Type B pancreatic cell (in vitro differentiated cells): ENCODE measurements around the gene WDHD1. TPM values are rescaled to one million over a fixed set of nuclear protein-coding genes. Genes with fewer than 3 reads are reported as not detected.

Experiments
- DNase-seq: peaks from one replicate; pipeline ENCODE4 v3.0.0; 2021; ENCODE audit warnings: mixed read lengths; ENCODE audit not compliant: unreplicated experiment; ENCODE audit errors: extremely low spot score
- H3K27ac Mint-ChIP-seq: 2 replicates; pipeline ENCODE4 v1.8.0; 2021; ENCODE audit warnings: mild to moderate bottlenecking, mixed read lengths
- H3K27me3 Mint-ChIP-seq: 2 replicates; pipeline ENCODE4 v1.8.0; 2021; ENCODE audit warnings: mixed read lengths
- H3K36me3 Mint-ChIP-seq: 2 replicates; pipeline ENCODE4 v1.8.0; 2021; ENCODE audit warnings: mixed read lengths
- H3K4me1 Mint-ChIP-seq: one replicate; pipeline ENCODE4 v1.8.0; 2021; ENCODE audit warnings: mixed read lengths; ENCODE audit not compliant: unreplicated experiment
- H3K4me3 Mint-ChIP-seq: 2 replicates; pipeline ENCODE4 v1.8.0; 2021; ENCODE audit warnings: mild to moderate bottlenecking, mixed read lengths
- H3K9me3 Mint-ChIP-seq: 2 replicates; pipeline ENCODE4 v1.8.0; 2021; ENCODE audit warnings: mixed read lengths
- CTCF ChIP-seq: fragments of 200-600 bp; sonication (generic); conservative IDR thresholded peaks from 2 replicates; pipeline ENCODE4 v1.5.0; 2021; ENCODE audit warnings: antibody characterized with exemption, mild to moderate bottlenecking
- total RNA-seq: library from RNA; stranded (reverse); gene quantifications from 2 replicates; pipeline ENCODE4 v1.2.1, GENCODE V29; 2021; ENCODE audit warnings: low replicate concordance

Gene WDHD1
- total RNA-seq, 1 donor from 2014 or later: 36.0 TPM

- Mint-ChIP-seq H3K27me3 (no peaks in the 10 kb centered on the region), H3K4me3 (no peak overlapping the region), H3K4me1 (no peaks in the 10 kb centered on the region), H3K27ac (no peak overlapping the region), H3K36me3 (peaks cover 14% of the 10 kb centered on the region), H3K9me3 (no peaks in the 10 kb centered on the region)
- no peak for DNase-seq
- no peak for TF ChIP-seq CTCF
Observed at GRCh38 chr14:55000381-55000780, 26.5 kb downstream of the WDHD1 start.

GRCh38 chr14:54985156-54985555 lies 41.7 kb downstream of the WDHD1 start:
- Mint-ChIP-seq H3K9me3 (no peaks in the 10 kb centered on the region), H3K4me1 (no peaks in the 10 kb centered on the region), H3K27me3 (no peaks in the 10 kb centered on the region), H3K36me3 (peaks cover 26% of the 10 kb centered on the region), H3K27ac (no peak overlapping the region), H3K4me3 (no peak overlapping the region)
- no peak for TF ChIP-seq CTCF
- no peak for DNase-seq

GRCh38 chr14:54981698-54982097 lies 45.2 kb downstream of the WDHD1 start:
- Mint-ChIP-seq H3K4me1 (no peaks in the 10 kb centered on the region), H3K4me3 (no peak overlapping the region), H3K27me3 (no peaks in the 10 kb centered on the region), H3K36me3 (peaks cover 18% of the 10 kb centered on the region), H3K9me3 (no peaks in the 10 kb centered on the region), H3K27ac (no peak overlapping the region)
- peak; percentile 70 for TF ChIP-seq CTCF
- no peak for DNase-seq

- no peak overlapping the region for H3K4me3 Mint-ChIP-seq
- no peak for TF ChIP-seq CTCF
- no peaks in the 10 kb centered on the region for H3K4me1 Mint-ChIP-seq
- H3K9me3 Mint-ChIP-seq: no peaks in the 10 kb centered on the region
- no peak for DNase-seq
- no peaks in the 10 kb centered on the region for H3K27me3 Mint-ChIP-seq
- peaks cover 6% of the 10 kb centered on the region for H3K36me3 Mint-ChIP-seq
- H3K27ac Mint-ChIP-seq: no peak overlapping the region
Observed at GRCh38 chr14:54979039-54979438, 47.9 kb downstream of the WDHD1 start.

- Mint-ChIP-seq H3K9me3 (no peaks in the 10 kb centered on the region), H3K4me1 (no peaks in the 10 kb centered on the region), H3K27ac (no peak overlapping the region), H3K36me3 (peaks cover 4% of the 10 kb centered on the region), H3K27me3 (no peaks in the 10 kb centered on the region), H3K4me3 (no peak overlapping the region)
- no peak for TF ChIP-seq CTCF
- DNase-seq: no peak
Observed at GRCh38 chr14:54976316-54976715, 50.6 kb downstream of the WDHD1 start.

GRCh38 chr14:54975856-54976255 lies 51.0 kb downstream of the WDHD1 start:
- no peak for DNase-seq
- no peak overlapping the region for H3K27ac Mint-ChIP-seq
- H3K27me3 Mint-ChIP-seq: no peaks in the 10 kb centered on the region
- TF ChIP-seq CTCF: no peak
- no peaks in the 10 kb centered on the region for H3K9me3 Mint-ChIP-seq
- H3K4me3 Mint-ChIP-seq: no peak overlapping the region
- H3K4me1 Mint-ChIP-seq: no peaks in the 10 kb centered on the region
- H3K36me3 Mint-ChIP-seq: peaks cover 8% of the 10 kb centered on the region
